Activated CD4-positive, alpha-beta T cell treated with anti-CD3 and anti-CD28 coated beads for 36 hours (primary cell): ENCODE results near the gene TSGA10. TPM values are rescaled to one million over a fixed set of nuclear protein-coding genes. Genes with fewer than 3 reads are reported as not detected.
A peak's percentile ranks its signal among the peaks of the same experiment; 100 is the strongest.
"Not testable (repeated sequence)": the region's sequence is repeated elsewhere in the genome, so short reads cannot be mapped to it uniquely, and the experiment has no call there.

ENCODE experiments used
- ATAC-seq: fragments of 200-7000 bp; cut with Tn5 transposase; one replicate; pipeline ENCODE4 v1.10.0; 2021; ENCODE audit warnings: mild to moderate bottlenecking, moderate library complexity
- CTCF ChIA-PET: fragments of 350-600 bp; sonication (Branson Sonifier 250); formaldehyde crosslinking; loops from one replicate; lab custom pipeline; 2021; ENCODE audit warnings: antibody characterized with exemption; lab: Charles Lee
- POLR2A ChIA-PET: fragments of 350-600 bp; sonication (Branson Sonifier 250); formaldehyde crosslinking; loops from one replicate; lab custom pipeline; 2021; ENCODE audit warnings: antibody characterized with exemption, inconsistent platforms; lab: Charles Lee
- DNase-seq: peaks from one replicate; pipeline ENCODE4 v3.0.0-alpha.2; 2020
- H3K27ac Mint-ChIP-seq: one replicate; pipeline ENCODE4 v1.8.0; 2021; ENCODE audit warnings: mixed read lengths
- H3K27me3 Mint-ChIP-seq: one replicate; pipeline ENCODE4 v1.8.0; 2021; ENCODE audit warnings: mixed read lengths
- H3K36me3 Mint-ChIP-seq: one replicate; pipeline ENCODE4 v1.8.0; 2021; ENCODE audit warnings: low read depth, mixed read lengths
- H3K4me1 Mint-ChIP-seq: one replicate; pipeline ENCODE4 v1.8.0; 2021; ENCODE audit warnings: mixed read lengths
- H3K4me3 Mint-ChIP-seq: one replicate; pipeline ENCODE4 v1.8.0; 2021; ENCODE audit warnings: mild to moderate bottlenecking, moderate library complexity, mixed read lengths
- H3K9me3 Mint-ChIP-seq: one replicate; pipeline ENCODE4 v1.8.0; 2021; ENCODE audit warnings: low read depth, mixed read lengths
- intact Hi-C, 2 experiments: fragments of 100-400 bp; cut with DNase I in 1 of 2; cut with micrococcal nuclease in 1 of 2; formaldehyde crosslinking; loops; one replicate each; pipeline versions ENCODE4 v1.14.2 to v1.15.1; 2022 to 2024; cut with DNase I, micrococcal nuclease
- total RNA-seq, 2 experiments: library from RNA; stranded (reverse); gene quantifications; one replicate each; pipeline ENCODE4 v1.2.3, GENCODE V29; 2021

The TSGA10 gene
- total RNA-seq, 2 experiments from 2014 or later: 6.4 to 9.4 TPM

- no peak for ATAC-seq
- ChIA-PET POLR2A (no interaction called here), CTCF (interaction anchor here (1.2 kb wide), 1 partner anchor 10 kb away, joined by 4 read pairs; no protein-coding TSS in a partner anchor)
- no peaks in the 10 kb centered on the region for H3K4me1 Mint-ChIP-seq
- intact Hi-C loops: loop anchor here (2.0 to 10.0 kb wide), 5 partner anchors 123 to 653 kb away; partner anchors contain the start of gene REV1 (in 1 of the 2)
- no peak overlapping the region for H3K27ac Mint-ChIP-seq
- DNase-seq: no peak
- no peak overlapping the region for H3K4me3 Mint-ChIP-seq
- H3K27me3 Mint-ChIP-seq: no peaks in the 10 kb centered on the region
- no peaks in the 10 kb centered on the region for H3K36me3 Mint-ChIP-seq
- H3K9me3 Mint-ChIP-seq: no peaks in the 10 kb centered on the region
These were observed 86.7 kb downstream of the TSGA10 start for GRCh38 chr2:99067871-99068625.

- Mint-ChIP-seq H3K4me1 (no peaks in the 10 kb centered on the region), H3K27me3 (no peaks in the 10 kb centered on the region), H3K27ac (no peak overlapping the region), H3K9me3 (no peaks in the 10 kb centered on the region), H3K36me3 (no peaks in the 10 kb centered on the region), H3K4me3 (no peak overlapping the region)
- CTCF ChIA-PET: interaction anchor here (0.6 to 1.9 kb wide), 9 partner anchors 10 to 497 kb away, joined by 3 to 7 read pairs (median 4); partner anchors contain the start of genes MITD1 and MRPL30
- ATAC-seq: peak; percentile 98
- intact Hi-C loops: loop anchor here (1.0 to 10.0 kb wide), 6 partner anchors 122 to 652 kb away; partner anchors contain the start of gene REV1 (in 1 of the 2)
- POLR2A ChIA-PET: interaction anchor here (0.6 kb wide), 1 partner anchor 1194 kb away, joined by 3 read pairs; no protein-coding TSS in a partner anchor
- peak; percentile 46 for DNase-seq
These were observed 88.4 kb downstream of the TSGA10 start for GRCh38 chr2:99066075-99066958.

DNA sequence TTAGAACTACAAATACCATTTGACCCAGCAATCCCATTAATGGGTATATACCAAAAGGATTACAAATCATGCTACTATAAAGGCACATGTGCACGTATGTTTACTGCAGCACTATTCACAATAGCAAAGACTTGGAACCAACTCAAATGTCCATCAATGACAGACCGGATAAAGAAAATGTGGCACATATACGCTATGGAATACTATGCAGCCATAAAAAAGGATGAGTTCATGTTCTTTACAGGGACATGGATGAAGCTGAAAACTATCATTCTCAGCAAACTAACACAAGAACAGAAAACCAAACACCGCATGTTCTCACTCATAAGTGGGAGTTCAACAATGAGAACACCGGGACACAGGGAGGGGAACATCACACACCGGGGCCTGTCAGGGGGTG is 105.6 kb downstream of the TSGA10 start:
- H3K9me3 Mint-ChIP-seq, H3K4me1 Mint-ChIP-seq, DNase-seq, H3K27ac Mint-ChIP-seq, CTCF ChIA-PET, H3K4me3 Mint-ChIP-seq, H3K27me3 Mint-ChIP-seq, ATAC-seq, POLR2A ChIA-PET, intact Hi-C loops: not testable (repeated sequence)
- H3K36me3 Mint-ChIP-seq: peaks cover 12% of the 10 kb centered on the region

DNA sequence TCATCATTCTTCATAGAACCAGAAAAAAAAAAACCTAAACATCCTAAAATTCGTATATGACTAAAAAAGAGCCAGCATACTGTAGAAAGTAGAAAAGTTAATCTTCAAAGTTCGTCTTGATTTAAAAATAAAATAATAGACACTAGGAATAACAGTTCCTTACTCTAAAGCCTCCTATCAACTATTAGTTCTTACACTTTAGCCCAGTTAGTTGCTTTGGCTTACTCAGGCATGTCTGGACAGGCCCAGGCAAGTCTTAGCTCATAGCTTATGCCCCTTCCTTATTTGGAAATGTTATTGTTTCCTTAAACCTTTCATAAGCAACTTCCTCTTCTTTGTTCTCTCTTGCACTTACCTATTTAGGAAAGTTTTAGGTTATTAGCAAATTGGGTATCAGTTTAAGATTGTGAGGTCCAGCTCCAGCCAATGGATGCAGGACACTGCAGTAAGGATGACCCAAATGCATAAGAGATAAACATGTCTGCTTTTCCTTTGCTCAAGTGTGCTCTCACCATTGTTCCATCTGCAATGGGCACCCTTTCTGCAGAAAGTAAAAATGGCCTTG is 113.9 kb downstream of the TSGA10 start:
- H3K9me3 Mint-ChIP-seq, POLR2A ChIA-PET, H3K4me3 Mint-ChIP-seq, ATAC-seq, intact Hi-C loops, H3K36me3 Mint-ChIP-seq, H3K4me1 Mint-ChIP-seq, DNase-seq, H3K27ac Mint-ChIP-seq, H3K27me3 Mint-ChIP-seq: not testable (repeated sequence)
- CTCF ChIA-PET: interaction anchor here (1.6 kb wide), 1 partner anchor 20 kb away, joined by 4 read pairs; no protein-coding TSS in a partner anchor

DNA sequence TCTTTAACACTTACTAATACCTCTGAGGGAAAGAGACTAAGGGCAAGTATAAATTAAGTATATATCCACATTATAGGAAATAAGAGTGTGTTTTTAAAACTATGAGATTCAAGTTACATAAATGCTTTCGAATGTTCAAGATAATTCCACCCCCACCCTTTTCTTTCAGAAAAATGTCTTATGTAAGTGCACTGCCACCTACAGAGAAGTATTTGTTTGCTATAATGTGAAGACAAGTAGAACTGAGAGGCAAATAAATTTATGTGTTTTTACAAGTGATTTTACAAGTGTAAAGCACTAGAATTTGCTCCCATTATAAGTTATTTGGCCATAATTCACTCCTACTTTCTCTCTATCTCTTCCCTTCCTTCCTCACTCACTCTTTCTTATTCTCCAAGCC is 118.8 kb downstream of the TSGA10 start:
- DNase-seq (no peak), ATAC-seq (no peak)
- POLR2A ChIA-PET: no interaction called here

DNA sequence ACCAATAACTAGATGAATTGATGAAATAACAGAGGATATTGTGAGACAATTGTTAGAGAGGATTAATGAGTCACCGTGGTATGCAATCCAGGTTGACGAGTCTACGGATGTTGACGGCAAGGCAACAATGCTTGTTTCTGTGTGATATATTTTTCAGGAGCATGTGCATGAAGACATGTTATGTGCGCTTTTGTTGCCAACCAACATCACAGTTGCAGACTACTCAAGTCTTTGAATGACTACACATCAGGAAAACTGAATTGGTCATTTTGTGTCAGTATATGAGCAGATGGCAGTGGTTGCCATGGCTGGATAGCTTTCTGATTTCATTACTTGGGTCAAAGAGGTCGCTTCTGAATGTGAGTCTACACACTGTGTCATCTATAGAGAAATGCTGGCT is 122.0 kb downstream of the TSGA10 start:
- H3K36me3 Mint-ChIP-seq: no peaks in the 10 kb centered on the region
- no peaks in the 10 kb centered on the region for H3K4me1 Mint-ChIP-seq
- intact Hi-C loops: loop anchor here in 1 of 2 experiments (2.0 kb wide), 1 partner anchor 46 kb away; no protein-coding TSS in a partner anchor
- H3K27me3 Mint-ChIP-seq: no peaks in the 10 kb centered on the region
- no peak for ATAC-seq
- POLR2A ChIA-PET: no interaction called here
- CTCF ChIA-PET: no interaction called here
- H3K4me3 Mint-ChIP-seq: no peak overlapping the region
- H3K9me3 Mint-ChIP-seq: no peaks in the 10 kb centered on the region
- no peak overlapping the region for H3K27ac Mint-ChIP-seq
- no peak for DNase-seq

More for the DNA sequence above, 118.8 kb downstream of the TSGA10 start:
- Mint-ChIP-seq H3K36me3 (no peaks in the 10 kb centered on the region), H3K4me3 (no peak overlapping the region), H3K4me1 (peaks cover 5% of the 10 kb centered on the region), H3K9me3 (peaks cover 4% of the 10 kb centered on the region), H3K27me3 (no peaks in the 10 kb centered on the region), H3K27ac (no peak overlapping the region)
- CTCF ChIA-PET: no interaction called here
- intact Hi-C loops: no loop called here

GRCh38 chr2:99032001-99032400 is 122.7 kb downstream of the TSGA10 start:
- ATAC-seq (no peak), DNase-seq (no peak)
- ChIA-PET CTCF (interaction anchor here (0.6 kb wide), 1 partner anchor 475 kb away, joined by 3 read pairs; no protein-coding TSS in a partner anchor), POLR2A (no interaction called here)
- no peaks in the 10 kb centered on the region for H3K4me1 Mint-ChIP-seq
- no peak overlapping the region for H3K27ac Mint-ChIP-seq
- no peaks in the 10 kb centered on the region for H3K27me3 Mint-ChIP-seq
- H3K36me3 Mint-ChIP-seq: no peaks in the 10 kb centered on the region
- no peak overlapping the region for H3K4me3 Mint-ChIP-seq
- intact Hi-C loops: loop anchor here in 1 of 2 experiments (2.0 kb wide), 1 partner anchor 45 kb away; no protein-coding TSS in a partner anchor
- H3K9me3 Mint-ChIP-seq: no peaks in the 10 kb centered on the region

DNA sequence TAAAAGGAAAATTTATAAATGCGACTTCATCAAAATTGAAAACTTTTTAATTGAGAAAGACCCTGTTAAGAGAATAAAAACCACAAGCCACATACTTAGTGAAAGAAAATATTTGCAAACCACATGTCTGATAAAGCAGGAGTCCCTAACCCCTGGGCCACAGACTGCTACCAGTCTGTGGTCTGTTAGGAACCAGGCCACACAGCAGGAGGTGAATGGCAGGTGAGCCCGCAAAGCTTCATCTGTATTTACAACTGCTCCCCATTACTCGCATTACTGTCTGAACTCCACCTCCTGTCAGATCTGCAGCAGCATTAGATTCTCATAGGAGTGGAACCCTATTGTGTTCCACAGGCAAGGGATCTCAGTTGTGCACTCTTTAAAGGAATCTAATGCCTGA is 123.3 kb downstream of the TSGA10 start:
- Mint-ChIP-seq H3K36me3 (no peaks in the 10 kb centered on the region), H3K9me3 (no peaks in the 10 kb centered on the region), H3K4me3 (no peak overlapping the region), H3K27ac (no peak overlapping the region), H3K27me3 (no peaks in the 10 kb centered on the region), H3K4me1 (no peaks in the 10 kb centered on the region)
- DNase-seq: no peak
- ChIA-PET POLR2A (no interaction called here), CTCF (interaction anchor here (0.6 kb wide), 2 partner anchors 230 to 476 kb away, joined by 3 read pairs; no protein-coding TSS in a partner anchor)
- no peak for ATAC-seq
- intact Hi-C loops: no loop called here

DNA sequence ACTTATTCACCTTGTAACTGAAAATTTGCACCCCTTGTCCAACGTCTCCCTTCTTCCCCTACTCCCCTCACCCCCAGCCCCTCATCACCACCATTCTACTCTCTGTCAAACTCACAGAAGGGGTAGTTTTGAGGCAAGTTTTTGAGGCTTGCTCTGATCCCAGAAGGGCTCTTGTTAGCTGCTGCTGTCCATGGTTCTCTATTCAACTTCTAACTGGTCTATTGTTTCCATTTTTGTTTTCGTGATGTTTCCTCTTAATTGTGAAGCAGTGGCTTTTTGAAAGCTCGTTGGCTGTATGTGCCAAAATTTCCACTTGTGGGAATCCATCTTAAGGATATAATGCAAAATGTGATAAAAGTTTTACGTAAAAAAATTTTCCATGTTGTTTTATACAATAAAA is 126.2 kb downstream of the TSGA10 start:
- CTCF ChIA-PET: no interaction called here
- H3K9me3 Mint-ChIP-seq: peaks cover 7% of the 10 kb centered on the region
- peaks cover 3% of the 10 kb centered on the region for H3K36me3 Mint-ChIP-seq
- H3K27ac Mint-ChIP-seq: no peak overlapping the region
- no peaks in the 10 kb centered on the region for H3K4me1 Mint-ChIP-seq
- intact Hi-C loops: no loop called here
- POLR2A ChIA-PET: no interaction called here
- DNase-seq (no peak), ATAC-seq (no peak)
- no peaks in the 10 kb centered on the region for H3K27me3 Mint-ChIP-seq
- H3K4me3 Mint-ChIP-seq: no peak overlapping the region

DNA sequence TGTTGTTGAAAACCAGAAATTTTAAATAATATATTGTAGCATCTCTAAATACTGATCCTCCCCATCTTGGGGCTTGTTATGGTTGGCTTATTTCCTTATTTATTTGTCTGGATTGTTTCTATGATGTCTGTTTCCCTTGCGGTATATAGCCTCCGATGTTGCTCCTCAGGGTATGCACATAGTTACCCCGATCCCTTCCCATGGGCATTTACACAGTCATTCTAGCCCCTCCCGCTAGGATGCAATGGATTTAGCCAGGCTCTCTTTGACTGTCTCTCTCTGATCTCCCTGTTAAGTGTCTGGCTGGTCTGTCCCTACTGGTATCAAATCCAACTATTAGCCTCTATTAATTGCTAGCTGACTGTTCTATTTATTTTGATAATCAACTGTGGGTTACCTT is 126.9 kb downstream of the TSGA10 start:
- no peaks in the 10 kb centered on the region for H3K27me3 Mint-ChIP-seq
- intact Hi-C loops: no loop called here
- ChIA-PET POLR2A (no interaction called here), CTCF (no interaction called here)
- no peak overlapping the region for H3K27ac Mint-ChIP-seq
- H3K4me1 Mint-ChIP-seq: no peaks in the 10 kb centered on the region
- DNase-seq: no peak
- peaks cover 3% of the 10 kb centered on the region for H3K36me3 Mint-ChIP-seq
- ATAC-seq: no peak
- peaks cover 7% of the 10 kb centered on the region for H3K9me3 Mint-ChIP-seq
- H3K4me3 Mint-ChIP-seq: no peak overlapping the region

- no peaks in the 10 kb centered on the region for H3K4me1 Mint-ChIP-seq
- no peak overlapping the region for H3K27ac Mint-ChIP-seq
- H3K9me3 Mint-ChIP-seq: peaks cover 13% of the 10 kb centered on the region
- POLR2A ChIA-PET: no interaction called here
- intact Hi-C loops: no loop called here
- no peak overlapping the region for H3K4me3 Mint-ChIP-seq
- H3K27me3 Mint-ChIP-seq: no peaks in the 10 kb centered on the region
- CTCF ChIA-PET: interaction anchor here (0.6 kb wide), 2 partner anchors 65 to 352 kb away, joined by 3 read pairs; no protein-coding TSS in a partner anchor
- DNase-seq (no peak), ATAC-seq (no peak)
- peaks cover 10% of the 10 kb centered on the region for H3K36me3 Mint-ChIP-seq
These were observed 154.0 kb downstream of the TSGA10 start for GRCh38 chr2:99000708-99001107.
